B cell (primary cell): ENCODE results near the gene ZIC5. TPM values are rescaled to one million over a fixed set of nuclear protein-coding genes. Genes with fewer than 3 reads are reported as not detected.

Source experiments
- ATAC-seq: fragments of 200-7000 bp; cut with Tn5 transposase; one replicate; pipeline ENCODE4 v1.10.0; 2021; ENCODE audit warnings: low read depth, mild to moderate bottlenecking, moderate number of reproducible peaks, moderate library complexity
- CTCF ChIA-PET: fragments of 350-600 bp; sonication (Branson Sonifier 250); formaldehyde crosslinking; loops from one replicate; lab custom pipeline; 2021; ENCODE audit warnings: antibody characterized with exemption, inconsistent platforms; lab: Charles Lee
- POLR2A ChIA-PET: fragments of 350-600 bp; sonication (Branson Sonifier 250); formaldehyde crosslinking; loops from one replicate; lab custom pipeline; 2021; ENCODE audit warnings: antibody characterized with exemption; lab: Charles Lee
- DNase-seq: peaks from one replicate; pipeline ENCODE4 v3.0.0; 2013
- H2AFZ ChIP-seq: 2 replicates; pipeline ENCODE4 v1.6.1; 2012; ENCODE audit warnings: mild to moderate bottlenecking, low read depth, low read length; ENCODE audit not compliant: insufficient read depth, poor library complexity, severe bottlenecking
- H3K27ac ChIP-seq, 2 donors: 1 replicate in 1 of 2; 2 replicates in 1 of 2; pipeline ENCODE4 v1.5.1; 2012 to 2013; ENCODE audit warnings: low read length in 2 of 2, mild to moderate bottlenecking in 2 of 2, moderate library complexity in 1 of 2
- H3K27me3 ChIP-seq, 4 experiments: fragments of 200-600 bp in 1 of 4; sonication (generic) in 1 of 4; replicated peaks in 1 of 4; 1 replicate in 2 of 4; 2 replicates in 2 of 4; pipeline versions ENCODE4 v1.6.1 to v1.7.0; 2013 to 2016; ENCODE audit warnings: low read length in 3 of 4, mild to moderate bottlenecking in 2 of 4, mixed read lengths in 1 of 4, moderate library complexity in 1 of 4; ENCODE audit not compliant: insufficient read depth in 4 of 4, control insufficient read depth in 3 of 4; ENCODE audit errors: control extremely low read depth in 1 of 4
- H3K36me3 ChIP-seq, 2 experiments: replicated peaks in 1 of 2; 1 replicate in 1 of 2; 2 replicates in 1 of 2; pipeline versions ENCODE4 v1.6.1 to v1.7.1; 2013; ENCODE audit warnings: low read length in 1 of 2; ENCODE audit not compliant: insufficient read depth in 2 of 2, control insufficient read depth in 1 of 2; ENCODE audit errors: control extremely low read depth in 1 of 2, extremely low read depth in 1 of 2
- H3K4me1 ChIP-seq, 2 donors: fragments of 200-600 bp in 1 of 2; sonication (generic) in 1 of 2; 1 replicate in 1 of 2; 2 replicates in 1 of 2; pipeline versions ENCODE4 v1.5.1 to v1.6.1; 2013 to 2017; ENCODE audit warnings: low read length in 2 of 2; ENCODE audit not compliant: control insufficient read depth in 2 of 2, insufficient read depth in 2 of 2
- H3K4me2 ChIP-seq: replicated peaks from 2 replicates; pipeline ENCODE3; 2012; ENCODE audit warnings: mild to moderate bottlenecking, low read depth, low read length; ENCODE audit not compliant: poor library complexity, severe bottlenecking
- H3K4me3 ChIP-seq, 5 experiments: fragments of 200-600 bp in 1 of 5; sonication (generic) in 1 of 5; 1 replicate in 3 of 5; 2 replicates in 2 of 5; pipeline versions ENCODE4 v1.5.1 to v1.7.0; 2011 to 2016; ENCODE audit warnings: low read length in 4 of 5, mild to moderate bottlenecking in 4 of 5, low read depth in 2 of 5, control low read depth in 1 of 5, moderate library complexity in 1 of 5; ENCODE audit not compliant: insufficient read depth in 1 of 5; ENCODE audit errors: control extremely low read depth in 1 of 5, extremely low read depth in 1 of 5
- H3K79me2 ChIP-seq: fragments of 200-600 bp; sonication (generic); one replicate; pipeline ENCODE4 v1.6.0; 2016; ENCODE audit warnings: low read length; ENCODE audit not compliant: control insufficient read depth, insufficient read depth
- H3K9ac ChIP-seq: fragments of 200-600 bp; sonication (generic); 2 replicates; pipeline ENCODE4 v1.6.1; 2017; ENCODE audit warnings: mild to moderate bottlenecking, low read length, moderate library complexity
- H3K9me3 ChIP-seq, 3 donors: one replicate each; pipeline versions ENCODE4 v1.6.1 to v1.7.1; 2013; ENCODE audit warnings: low read length in 2 of 3; ENCODE audit not compliant: control insufficient read depth in 2 of 3, insufficient read depth in 1 of 3; ENCODE audit errors: control extremely low read depth in 1 of 3
- H4K20me1 ChIP-seq: 2 replicates; pipeline ENCODE4 v1.6.0; 2012; ENCODE audit warnings: mild to moderate bottlenecking, low read length; ENCODE audit not compliant: insufficient read depth, control insufficient read depth, poor library complexity, severe bottlenecking
- H3K27ac Mint-ChIP-seq: one replicate; pipeline ENCODE4 v1.8.0; 2021; ENCODE audit warnings: mixed read lengths
- H3K27me3 Mint-ChIP-seq: one replicate; pipeline ENCODE4 v1.8.0; 2021; ENCODE audit warnings: mixed read lengths
- H3K4me1 Mint-ChIP-seq: one replicate; pipeline ENCODE4 v1.8.0; 2021; ENCODE audit warnings: mixed read lengths
- H3K4me3 Mint-ChIP-seq: one replicate; pipeline ENCODE4 v1.8.0; 2021; ENCODE audit warnings: mixed read lengths
- H3K9me3 Mint-ChIP-seq: one replicate; pipeline ENCODE4 v1.8.0; 2022; ENCODE audit warnings: mixed read lengths; ENCODE audit not compliant: insufficient read depth
- CTCF ChIP-seq: fragments of 200-600 bp; IDR thresholded peaks from one replicate; pipeline ENCODE4 v1.8.0; 2022; ENCODE audit warnings: antibody characterized with exemption, mild to moderate bottlenecking
- EZH2 ChIP-seq: IDR thresholded peaks from 2 replicates; pipeline ENCODE4 v1.6.1; 2012; ENCODE audit warnings: borderline replicate concordance, low read depth, mild to moderate bottlenecking, moderate library complexity, low read length; ENCODE audit not compliant: insufficient read depth, poor library complexity, severe bottlenecking
- WGBS: methylation state at CpG from one replicate; pipeline ENCODE4 v1.1.5; 2013; ENCODE audit warnings: missing lambda C conversion rate; ENCODE audit not compliant: insufficient coverage; 5-methylcytosine and 5-hydroxymethylcytosine counted together
- intact Hi-C: fragments of 100-400 bp; cut with micrococcal nuclease; formaldehyde crosslinking; loops from one replicate; pipeline ENCODE4 v1.10.0; 2022
- polyA plus RNA-seq: library from polyadenylated mRNA; depleted of rRNA; stranded (reverse); fragments of >200 nt; gene quantifications from 2 replicates; pipeline ENCODE4 v1.2.3, GENCODE V29; 2012
- total RNA-seq, 2 donors: library from RNA; stranded (reverse); fragments of 120-200 nt in 1 of 2; gene quantifications; 1 replicate in 1 of 2; 2 replicates in 1 of 2; pipeline versions ENCODE4 v1.2.3 to v1.2.4, GENCODE V29; 2013 to 2022

Gene ZIC5
- total and polyA plus RNA-seq, 2 donors (not counting 1 experiment from before 2014, with no cell fraction given) = not detected

GRCh38 chr13:99967869-99968520 lies 3.6 kb downstream of the ZIC5 start:
- Mint-ChIP-seq H3K4me1 (peaks cover 20% of the 10 kb centered on the region), H3K27me3 (peaks cover 57% of the 10 kb centered on the region), H3K4me3 (peak overlapping the region; percentile 44), H3K27ac (peak overlapping the region; percentile 28), H3K9me3 (peaks cover 3% of the 10 kb centered on the region)
- Histone ChIP-seq H3K9ac (no peak overlapping the region), H2AFZ (peak overlapping the region; percentile 28), H4K20me1 (no peaks in the 10 kb centered on the region), H3K36me3 (no peaks in the 10 kb centered on the region), H3K4me2 (peak overlapping the region; percentile 79), H3K9me3 (peaks cover 1 to 31% (median 9%) of the 10 kb centered on the region in 3 donors), H3K4me1 (peaks cover 29 to 39% of the 10 kb centered on the region in 2 donors), H3K79me2 (no peaks in the 10 kb centered on the region), H3K4me3 (peak overlapping the region in 1 of 5 experiments; percentile 15), H3K27ac (no peak overlapping the region), H3K27me3 (peaks cover 0 to 66% (median 63%) of the 10 kb centered on the region in 4 experiments)
- peak; percentile 39 for DNase-seq
- ChIA-PET CTCF (no interaction called here), POLR2A (no interaction called here)
- ATAC-seq = no peak
- intact Hi-C loops = loop anchor here (2.0 kb wide), 1 partner anchor 15 kb away; no protein-coding TSS in a partner anchor
- no peak for TF ChIP-seq EZH2
- no peak for TF ChIP-seq CTCF
- 6% methylated on average over 55 of the region's 58 CpGs for WGBS

GRCh38 chr13:99967498-99967868 lies 4.1 kb downstream of the ZIC5 start:
- no peak overlapping the region for H3K4me3 ChIP-seq
- Mint-ChIP-seq H3K27me3 (peaks cover 57% of the 10 kb centered on the region), H3K27ac (peak overlapping the region; percentile 28), H3K4me1 (peaks cover 20% of the 10 kb centered on the region), H3K4me3 (peak overlapping the region; percentile 44), H3K9me3 (peaks cover 3% of the 10 kb centered on the region)
- H3K36me3 ChIP-seq = no peaks in the 10 kb centered on the region
- peaks cover 1 to 30% (median 6%) of the 10 kb centered on the region in 3 donors for H3K9me3 ChIP-seq
- ChIA-PET CTCF (no interaction called here), POLR2A (interaction anchor here (0.7 kb wide), 1 partner anchor 126 kb away, joined by 4 read pairs; no protein-coding TSS in a partner anchor)
- H3K27me3 ChIP-seq = peaks cover 0 to 63% (median 60%) of the 10 kb centered on the region in 4 experiments
- no peak overlapping the region for H3K9ac ChIP-seq
- DNase-seq = peak; percentile 38
- H3K4me1 ChIP-seq = peaks cover 29 to 39% of the 10 kb centered on the region in 2 donors
- H4K20me1 ChIP-seq = no peaks in the 10 kb centered on the region
- no peak for ATAC-seq
- 40% methylated on average over 2 of the region's 9 CpGs for WGBS
- H3K79me2 ChIP-seq = no peaks in the 10 kb centered on the region
- H2AFZ ChIP-seq = no peak overlapping the region
- no peak overlapping the region for H3K27ac ChIP-seq
- intact Hi-C loops = no loop called here
- no peak overlapping the region for H3K4me2 ChIP-seq
- TF ChIP-seq CTCF (no peak), EZH2 (no peak)
